ENCODE results near the gene IMPDH2.

- TF ChIP-seq CTCF (conservative IDR thresholded peaks at IDR 0.05; ENCODE audit: low read length) (no peak), EZH2phosphoT487 (IDR thresholded peaks at IDR 0.05; ENCODE audit: borderline replicate concordance, low read depth, low read length) (no peak)
Observed at GRCh38 chr3:49017229-49017970, 11.8 kb downstream of the IMPDH2 start.
